ENCODE results near the gene FSCB.

The FSCB gene

GRCh38 chr14:44462381-44462780, 44.7 kb downstream of the FSCB start:
- no peaks in the 10 kb centered on the region for H3K27me3 Mint-ChIP-seq
- intact Hi-C loops (cut with micrococcal nuclease): no loop called here
- no peak overlapping the region for H3K27ac Mint-ChIP-seq
- no peak overlapping the region for H3K4me3 Mint-ChIP-seq
- H3K36me3 Mint-ChIP-seq (ENCODE audit: low read depth): no peaks in the 10 kb centered on the region
- peaks cover 19% of the 10 kb centered on the region for H3K9me3 Mint-ChIP-seq
- no peaks in the 10 kb centered on the region for H3K4me1 Mint-ChIP-seq (ENCODE audit: low read depth)

GRCh38 chr14:44461811-44462210, 45.3 kb downstream of the FSCB start:
- no peaks in the 10 kb centered on the region for H3K36me3 Mint-ChIP-seq (ENCODE audit: low read depth)
- no peaks in the 10 kb centered on the region for H3K4me1 Mint-ChIP-seq (ENCODE audit: low read depth)
- no peak overlapping the region for H3K27ac Mint-ChIP-seq
- no peak overlapping the region for H3K4me3 Mint-ChIP-seq
- no peaks in the 10 kb centered on the region for H3K27me3 Mint-ChIP-seq
- H3K9me3 Mint-ChIP-seq: peaks cover 25% of the 10 kb centered on the region
- intact Hi-C loops (cut with micrococcal nuclease): no loop called here
